GM13977 (cell line): Measurements from ENCODE around the gene BCL11A.

Source experiments
- DNase-seq: peaks from one replicate; pipeline ENCODE4 v3.0.0; 2012; ENCODE audit warnings: low spot score
- in situ Hi-C: fragments of 300-500 bp; cut with MboI; formaldehyde crosslinking; loops from one replicate; pipeline ENCODE4 v1.12.0; 2022; ENCODE audit warnings: low sequenced_read_pairs, low pct_unique_long_range_greater_than_20kb, mixed read lengths, inconsistent platforms; ENCODE audit not compliant: unreplicated experiment
- TF ChIP-seq, protein P1 (sequence below): IDR thresholded peaks from 2 replicates; pipeline ENCODE4 v1.5.1; 2012; ENCODE audit warnings: mild to moderate bottlenecking, control low read depth; ENCODE audit not compliant: insufficient read depth; ENCODE audit errors: extremely low read depth, missing control alignments

BCL11A gene

GRCh38 chr2:60437080-60437696 is 116.3 kb downstream of the BCL11A start:
- in situ Hi-C loops: no loop called here
- TF ChIP-seq, protein P1, sequence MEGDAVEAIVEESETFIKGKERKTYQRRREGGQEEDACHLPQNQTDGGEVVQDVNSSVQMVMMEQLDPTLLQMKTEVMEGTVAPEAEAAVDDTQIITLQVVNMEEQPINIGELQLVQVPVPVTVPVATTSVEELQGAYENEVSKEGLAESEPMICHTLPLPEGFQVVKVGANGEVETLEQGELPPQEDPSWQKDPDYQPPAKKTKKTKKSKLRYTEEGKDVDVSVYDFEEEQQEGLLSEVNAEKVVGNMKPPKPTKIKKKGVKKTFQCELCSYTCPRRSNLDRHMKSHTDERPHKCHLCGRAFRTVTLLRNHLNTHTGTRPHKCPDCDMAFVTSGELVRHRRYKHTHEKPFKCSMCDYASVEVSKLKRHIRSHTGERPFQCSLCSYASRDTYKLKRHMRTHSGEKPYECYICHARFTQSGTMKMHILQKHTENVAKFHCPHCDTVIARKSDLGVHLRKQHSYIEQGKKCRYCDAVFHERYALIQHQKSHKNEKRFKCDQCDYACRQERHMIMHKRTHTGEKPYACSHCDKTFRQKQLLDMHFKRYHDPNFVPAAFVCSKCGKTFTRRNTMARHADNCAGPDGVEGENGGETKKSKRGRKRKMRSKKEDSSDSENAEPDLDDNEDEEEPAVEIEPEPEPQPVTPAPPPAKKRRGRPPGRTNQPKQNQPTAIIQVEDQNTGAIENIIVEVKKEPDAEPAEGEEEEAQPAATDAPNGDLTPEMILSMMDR: no peak
- DNase-seq: no peak

DNA sequence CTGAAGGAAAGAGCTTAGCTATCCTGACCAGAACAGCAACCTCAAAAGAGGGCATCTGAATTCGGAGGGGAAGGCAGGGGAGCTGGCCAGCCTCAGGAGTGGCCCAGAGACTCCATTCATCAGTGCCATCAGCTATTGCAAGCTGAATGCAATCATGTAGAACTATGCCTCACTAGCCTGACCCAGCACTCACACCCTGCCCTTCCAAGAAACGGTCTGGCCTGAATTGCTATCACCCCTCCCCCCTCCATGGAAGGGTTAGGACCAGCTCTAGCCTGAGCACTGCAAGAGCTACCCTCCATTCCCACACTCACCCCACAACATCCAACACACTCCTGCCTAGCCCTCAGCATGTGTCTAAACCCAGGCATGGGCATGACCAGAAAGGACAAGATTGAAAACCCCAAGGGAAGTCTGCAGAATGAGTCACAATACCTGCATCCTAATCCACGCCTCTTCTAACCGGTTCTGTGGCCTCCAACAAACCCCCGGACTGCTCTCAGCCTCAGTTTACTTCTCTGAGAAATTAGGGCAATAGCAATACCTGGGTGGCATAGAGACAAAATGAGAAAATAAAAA is 120.3 kb downstream of the BCL11A start:
- DNase-seq: no peak
- TF ChIP-seq, protein P1: no peak
- in situ Hi-C loops: no loop called here

DNA sequence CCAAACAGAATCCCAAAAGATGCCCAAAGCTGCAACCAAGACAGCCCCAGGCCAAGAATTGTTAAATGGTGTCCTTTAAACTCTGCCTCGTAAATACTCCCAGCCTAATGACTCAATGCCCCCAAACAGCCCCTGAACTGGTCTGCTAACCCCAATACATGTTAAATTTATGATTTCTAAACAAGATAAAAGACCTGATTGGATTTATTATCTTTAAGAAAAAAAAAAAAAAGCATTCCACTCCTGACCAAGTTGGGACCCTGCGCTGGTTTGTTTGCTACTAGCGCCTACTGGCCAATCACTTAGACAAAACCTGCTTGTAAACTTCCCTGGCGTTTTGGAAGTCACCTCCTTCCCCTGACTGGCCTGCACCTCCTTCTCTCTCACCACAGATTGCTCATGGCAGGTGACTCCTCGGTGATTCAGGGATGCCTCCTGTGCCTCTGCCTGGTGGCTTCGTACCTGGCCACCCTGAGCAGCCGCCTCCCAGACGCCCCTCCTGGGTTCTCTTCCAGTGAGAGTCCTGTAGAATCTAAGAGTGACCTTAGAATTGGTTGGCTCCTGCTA is 121.3 kb downstream of the BCL11A start:
- in situ Hi-C loops: no loop called here
- TF ChIP-seq, protein P1: no peak
- no peak for DNase-seq

GRCh38 chr2:60429681-60430080 is 123.8 kb downstream of the BCL11A start:
- TF ChIP-seq, protein P1: no peak
- in situ Hi-C loops: no loop called here
- DNase-seq: no peak

GRCh38 chr2:60426880-60427279 is 126.6 kb downstream of the BCL11A start:
- in situ Hi-C loops: no loop called here
- TF ChIP-seq, protein P1: no peak
- no peak for DNase-seq

GRCh38 chr2:60426341-60426740 is 127.1 kb downstream of the BCL11A start:
- no peak for DNase-seq
- TF ChIP-seq, protein P1: no peak
- in situ Hi-C loops: no loop called here
